CD4-positive, alpha-beta T cell treated with Interleukin-4 for 1 hour (primary cell): ENCODE data around the gene ZNF708.
"Not testable (repeated sequence)": the region's sequence is repeated elsewhere in the genome, so short reads cannot be mapped to it uniquely, and the experiment has no call there.

Experiments
- DNase-seq, 2 donors: peaks; one replicate each; pipeline ENCODE4 v3.0.0-alpha.2; 2020 to 2022

Gene ZNF708

DNA sequence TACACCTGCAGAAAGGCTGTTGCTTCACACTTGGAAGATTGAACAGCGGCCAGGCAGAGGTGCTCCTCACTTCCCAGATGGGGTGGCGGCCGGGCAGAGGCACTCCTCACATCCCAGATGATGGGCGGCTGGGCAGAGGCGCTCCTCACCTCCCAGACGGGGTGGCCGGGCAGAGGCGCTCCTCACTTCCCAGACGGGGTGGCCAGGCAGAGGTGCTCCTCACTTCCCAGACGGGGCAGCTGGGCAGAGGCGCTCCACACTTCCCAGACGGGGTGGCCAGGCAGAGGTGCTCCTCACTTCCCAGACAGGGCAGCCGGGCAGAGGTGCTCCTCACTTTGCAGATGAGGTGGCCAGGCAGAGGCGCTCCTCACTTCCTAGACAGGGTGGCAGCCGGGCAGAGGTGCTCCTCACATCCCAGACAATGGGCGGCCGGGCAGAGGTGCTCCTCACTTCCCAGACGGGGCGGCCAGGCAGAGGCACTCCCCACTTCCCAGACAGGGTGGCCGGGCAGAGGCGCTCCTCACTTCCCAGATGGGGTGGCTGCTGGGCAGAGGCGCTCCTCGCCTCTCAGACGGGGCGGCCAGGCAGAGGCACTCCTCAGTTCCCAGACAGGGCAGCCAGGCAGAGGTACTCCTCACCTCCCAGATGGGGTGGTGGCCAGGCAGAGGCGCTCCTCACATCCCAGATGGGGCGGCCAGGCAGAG lies 69.6 kb downstream of the ZNF708 start:
- DNase-seq: not testable (repeated sequence)

DNA sequence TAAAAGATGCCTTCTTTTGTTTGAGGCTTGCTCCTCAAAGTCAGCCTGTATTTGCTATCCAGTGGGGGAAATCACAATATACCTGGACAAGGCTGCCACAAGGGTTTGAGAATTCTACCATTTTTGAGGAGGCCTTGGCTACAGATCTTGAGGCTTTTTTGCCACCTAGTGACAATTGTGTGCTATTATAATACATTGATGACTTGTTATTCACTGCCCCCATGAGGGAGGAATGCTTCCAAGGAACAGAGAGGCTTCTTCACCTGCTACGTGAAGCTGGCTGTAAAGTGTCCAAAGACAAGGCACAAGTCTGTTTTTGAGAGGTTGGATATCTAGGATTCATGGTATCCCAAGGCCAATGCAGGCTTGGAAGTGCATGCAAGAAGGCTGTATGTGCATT lies 72.5 kb downstream of the ZNF708 start:
- no peak for DNase-seq
